Ishikawa (cell line): Measurements from ENCODE around the gene FIS1.

Experiments used
- CEBPB ChIP-seq: IDR thresholded peaks from 2 replicates; pipeline ENCODE4 v1.6.1; 2012
- EGR1 ChIP-seq: IDR thresholded peaks from 2 replicates; pipeline ENCODE4 v1.6.1; 2012
- MAX ChIP-seq: IDR thresholded peaks from 2 replicates; pipeline ENCODE4 v1.6.1; 2012
- RAD21 ChIP-seq: IDR thresholded peaks from 2 replicates; pipeline ENCODE4 v1.6.1; 2012; ENCODE audit warnings: low read depth
- TAF1 ChIP-seq: IDR thresholded peaks from 2 replicates; pipeline ENCODE4 v1.6.1; 2012; ENCODE audit warnings: low read depth, mild to moderate bottlenecking
- TCF12 ChIP-seq: IDR thresholded peaks from 2 replicates; pipeline ENCODE4 v1.6.1; 2012; ENCODE audit warnings: low read depth
- ZBTB7A ChIP-seq: IDR thresholded peaks from 2 replicates; pipeline ENCODE4 v1.6.1; 2012; ENCODE audit warnings: low read depth

- TF ChIP-seq EGR1 = no peak
- TF ChIP-seq CEBPB = no peak
- no peak for TF ChIP-seq TCF12
- no peak for TF ChIP-seq TAF1
- TF ChIP-seq MAX = no peak
- TF ChIP-seq RAD21 = no peak
- no peak for TF ChIP-seq ZBTB7A
Observed at GRCh38 chr7:101287032-101287431, 42.2 kb upstream of the FIS1 start.
